Measurements from ENCODE around the gene PHLDA2. TPM values are rescaled to one million over a fixed set of nuclear protein-coding genes. Genes with fewer than 3 reads are reported as not detected.

The PHLDA2 gene
- total and polyA plus RNA-seq, 9 of the 15 experiments (the other 6 are each of a cell fraction or from before 2014, with no cell fraction given), result 0.43 to 42.4 (median 4.7) TPM

DNA sequence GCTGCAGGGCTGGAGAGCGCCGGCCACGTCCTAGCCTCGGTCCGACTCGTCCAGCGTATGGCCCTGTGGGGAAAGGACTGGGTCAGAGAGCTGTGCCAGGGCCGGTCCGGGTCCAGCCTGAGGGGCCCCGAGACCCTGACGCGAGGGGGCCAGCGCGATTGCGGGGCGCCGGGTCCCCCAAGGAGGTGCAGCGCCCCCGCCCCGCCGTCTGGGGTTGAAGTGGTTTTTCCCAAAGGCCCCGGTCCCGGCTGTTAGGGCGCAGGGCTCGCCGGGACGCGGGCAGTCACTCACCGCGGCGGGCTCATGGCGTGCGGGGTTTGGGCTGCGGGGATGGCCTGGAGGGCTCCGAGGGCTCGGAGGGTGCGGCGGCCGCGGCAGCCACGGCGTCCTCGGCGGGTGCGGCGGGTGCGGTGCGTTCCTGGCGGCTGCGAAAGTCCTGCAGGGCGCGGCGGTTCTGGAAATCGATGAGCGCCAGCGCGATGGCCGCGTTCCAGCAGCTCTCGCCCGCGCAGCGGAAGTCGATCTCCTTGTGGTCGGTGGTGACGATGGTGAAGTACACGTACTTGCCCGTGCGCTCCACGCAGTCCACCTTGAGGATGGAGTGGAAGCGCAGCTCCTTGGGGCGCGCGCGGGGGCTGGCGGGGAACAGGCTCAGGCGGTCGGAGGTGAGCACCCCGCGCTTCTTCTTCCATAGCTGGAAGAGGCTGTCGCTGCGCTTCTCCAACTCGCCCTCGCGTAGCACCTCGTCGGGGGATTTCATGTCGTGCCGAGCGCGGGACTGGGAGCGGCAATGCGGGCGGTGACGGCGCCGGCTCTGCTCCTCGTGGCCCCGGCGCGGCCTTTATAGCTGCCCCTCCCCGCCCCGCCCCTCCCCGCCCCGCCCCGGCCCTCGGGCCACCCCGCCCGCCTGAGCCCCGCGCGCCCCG is at the start of gene PHLDA2 (continued):
- TF ChIP-seq, protein P1, sequence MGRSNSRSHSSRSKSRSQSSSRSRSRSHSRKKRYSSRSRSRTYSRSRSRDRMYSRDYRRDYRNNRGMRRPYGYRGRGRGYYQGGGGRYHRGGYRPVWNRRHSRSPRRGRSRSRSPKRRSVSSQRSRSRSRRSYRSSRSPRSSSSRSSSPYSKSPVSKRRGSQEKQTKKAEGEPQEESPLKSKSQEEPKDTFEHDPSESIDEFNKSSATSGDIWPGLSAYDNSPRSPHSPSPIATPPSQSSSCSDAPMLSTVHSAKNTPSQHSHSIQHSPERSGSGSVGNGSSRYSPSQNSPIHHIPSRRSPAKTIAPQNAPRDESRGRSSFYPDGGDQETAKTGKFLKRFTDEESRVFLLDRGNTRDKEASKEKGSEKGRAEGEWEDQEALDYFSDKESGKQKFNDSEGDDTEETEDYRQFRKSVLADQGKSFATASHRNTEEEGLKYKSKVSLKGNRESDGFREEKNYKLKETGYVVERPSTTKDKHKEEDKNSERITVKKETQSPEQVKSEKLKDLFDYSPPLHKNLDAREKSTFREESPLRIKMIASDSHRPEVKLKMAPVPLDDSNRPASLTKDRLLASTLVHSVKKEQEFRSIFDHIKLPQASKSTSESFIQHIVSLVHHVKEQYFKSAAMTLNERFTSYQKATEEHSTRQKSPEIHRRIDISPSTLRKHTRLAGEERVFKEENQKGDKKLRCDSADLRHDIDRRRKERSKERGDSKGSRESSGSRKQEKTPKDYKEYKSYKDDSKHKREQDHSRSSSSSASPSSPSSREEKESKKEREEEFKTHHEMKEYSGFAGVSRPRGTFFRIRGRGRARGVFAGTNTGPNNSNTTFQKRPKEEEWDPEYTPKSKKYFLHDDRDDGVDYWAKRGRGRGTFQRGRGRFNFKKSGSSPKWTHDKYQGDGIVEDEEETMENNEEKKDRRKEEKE (IDR thresholded peaks at IDR 0.05; ENCODE audit: borderline replicate concordance in 1 of 2, control insufficient read depth in 1 of 2, low read depth in 2 of 2, low read length in 1 of 2), result no peak
- TF ChIP-seq CBX3 (IDR thresholded peaks at IDR 0.05; ENCODE audit: borderline replicate concordance in 1 of 2, low read length in 2 of 2), result peak in 1 of 2 experiments; percentile 13; a peak in 1 of 3 replicates
- TF ChIP-seq, protein P2, sequence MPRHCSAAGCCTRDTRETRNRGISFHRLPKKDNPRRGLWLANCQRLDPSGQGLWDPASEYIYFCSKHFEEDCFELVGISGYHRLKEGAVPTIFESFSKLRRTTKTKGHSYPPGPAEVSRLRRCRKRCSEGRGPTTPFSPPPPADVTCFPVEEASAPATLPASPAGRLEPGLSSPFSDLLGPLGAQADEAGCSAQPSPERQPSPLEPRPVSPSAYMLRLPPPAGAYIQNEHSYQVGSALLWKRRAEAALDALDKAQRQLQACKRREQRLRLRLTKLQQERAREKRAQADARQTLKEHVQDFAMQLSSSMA (CRISPR knock-in tag; IDR thresholded peaks at IDR 0.05), result no peak
- no peak for TF ChIP-seq PHB2 (IDR thresholded peaks at IDR 0.05; ENCODE audit: low read depth)
- TF ChIP-seq ZNF175 (CRISPR knock-in tag; IDR thresholded peaks at IDR 0.05; ENCODE audit: low read depth), result no peak
- TF ChIP-seq ZNF232 (CRISPR knock-in tag; IDR thresholded peaks at IDR 0.05), result peak; percentile 30; the same call in 1 of the 2 replicates
- peak; percentile 79 for TF ChIP-seq NFIC (IDR thresholded peaks at IDR 0.05)
- 0 out of 2 replicates have a peak, but pooled peaks have one; percentile 15 for TF ChIP-seq ETV1 (tag; conservative IDR thresholded peaks at IDR 0.05; ENCODE audit: low read depth)
- TF ChIP-seq CTBP1 (IDR thresholded peaks at IDR 0.05; ENCODE audit: borderline replicate concordance), result peak; percentile 34; the same call in 1 of the 2 replicates
- TF ChIP-seq GTF2A2 (tag; IDR thresholded peaks at IDR 0.05), result peak; percentile 85; the same call in 1 of the 2 replicates
- no peak for TF ChIP-seq FOXJ3 (CRISPR knock-in tag; IDR thresholded peaks at IDR 0.05)
- TF ChIP-seq POLR2H (tag; IDR thresholded peaks at IDR 0.05; ENCODE audit: low read depth), result peak; percentile 90
- no peak for TF ChIP-seq NR2C1 (IDR thresholded peaks at IDR 0.05)
- TF ChIP-seq NR2C1 (tag; IDR thresholded peaks at IDR 0.05), result no peak
- no peak for TF ChIP-seq ZC3H11A (IDR thresholded peaks at IDR 0.05; ENCODE audit: low read depth, low read length)
- 0 out of 2 replicates have a peak, but pooled peaks have one; percentile 23 for TF ChIP-seq ZBED1 (IDR thresholded peaks at IDR 0.05)
- TF ChIP-seq ARID1B (IDR thresholded peaks at IDR 0.05), result peak; percentile 15; the same call in 1 of the 2 replicates
- TF ChIP-seq, protein P3, sequence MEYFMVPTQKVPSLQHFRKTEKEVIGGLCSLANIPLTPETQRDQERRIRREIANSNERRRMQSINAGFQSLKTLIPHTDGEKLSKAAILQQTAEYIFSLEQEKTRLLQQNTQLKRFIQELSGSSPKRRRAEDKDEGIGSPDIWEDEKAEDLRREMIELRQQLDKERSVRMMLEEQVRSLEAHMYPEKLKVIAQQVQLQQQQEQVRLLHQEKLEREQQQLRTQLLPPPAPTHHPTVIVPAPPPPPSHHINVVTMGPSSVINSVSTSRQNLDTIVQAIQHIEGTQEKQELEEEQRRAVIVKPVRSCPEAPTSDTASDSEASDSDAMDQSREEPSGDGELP (CRISPR knock-in tag; IDR thresholded peaks at IDR 0.05; ENCODE audit: borderline replicate concordance), result no peak; the same call in 1 of the 2 replicates
- TF ChIP-seq FOXP1 (CRISPR knock-in tag; IDR thresholded peaks at IDR 0.05), result peak; percentile 74
- TF ChIP-seq RBM39 (optimal IDR thresholded peaks at IDR 0.05; ENCODE audit: low read depth, low read length), result no peak
- TF ChIP-seq, protein P4, sequence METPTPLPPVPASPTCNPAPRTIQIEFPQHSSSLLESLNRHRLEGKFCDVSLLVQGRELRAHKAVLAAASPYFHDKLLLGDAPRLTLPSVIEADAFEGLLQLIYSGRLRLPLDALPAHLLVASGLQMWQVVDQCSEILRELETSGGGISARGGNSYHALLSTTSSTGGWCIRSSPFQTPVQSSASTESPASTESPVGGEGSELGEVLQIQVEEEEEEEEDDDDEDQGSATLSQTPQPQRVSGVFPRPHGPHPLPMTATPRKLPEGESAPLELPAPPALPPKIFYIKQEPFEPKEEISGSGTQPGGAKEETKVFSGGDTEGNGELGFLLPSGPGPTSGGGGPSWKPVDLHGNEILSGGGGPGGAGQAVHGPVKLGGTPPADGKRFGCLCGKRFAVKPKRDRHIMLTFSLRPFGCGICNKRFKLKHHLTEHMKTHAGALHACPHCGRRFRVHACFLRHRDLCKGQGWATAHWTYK (CRISPR knock-in tag; IDR thresholded peaks at IDR 0.05), result no peak
- peak; percentile 5 for TF ChIP-seq CREB1 (IDR thresholded peaks at IDR 0.05)
- TF ChIP-seq CREB1 (CRISPR knock-in tag; IDR thresholded peaks at IDR 0.05), result peak; percentile 44

All from K562 (cell line).